ENCODE data around the gene GBA2. TPM values are rescaled to one million over a fixed set of nuclear protein-coding genes. Genes with fewer than 3 reads are reported as not detected.

The GBA2 gene
- total and polyA plus RNA-seq, 8 donors = 63.3 to 113 (median 92.2) TPM

- H3K9me3 ChIP-seq = no peaks in the 10 kb centered on the region
- peaks cover 14 to 19% of the 10 kb centered on the region in 2 donors for H3K4me1 ChIP-seq
- no peaks in the 10 kb centered on the region for H3K36me3 ChIP-seq
- no peak overlapping the region for H3K27ac ChIP-seq
- no peak overlapping the region for H3K4me3 ChIP-seq
- no peaks in the 10 kb centered on the region for H3K27me3 ChIP-seq
- TF ChIP-seq CTCF (IDR thresholded peaks at IDR 0.05) = no peak
- intact Hi-C loops (cut with DNase I) = no loop called here
- ATAC-seq (no peak), DNase-seq (no peak)
Measured at GRCh38 chr9:35769763-35770162, 20.7 kb upstream of the GBA2 start.

GRCh38 chr9:35767458-35767857 lies 18.4 kb upstream of the GBA2 start:
- intact Hi-C loops (cut with DNase I) = no loop called here
- peaks cover 14 to 19% of the 10 kb centered on the region in 2 donors for H3K4me1 ChIP-seq
- TF ChIP-seq CTCF (IDR thresholded peaks at IDR 0.05) = no peak
- H3K27me3 ChIP-seq = no peaks in the 10 kb centered on the region
- H3K27ac ChIP-seq = no peak overlapping the region
- no peaks in the 10 kb centered on the region for H3K9me3 ChIP-seq
- ATAC-seq (no peak), DNase-seq (no peak)
- H3K36me3 ChIP-seq = no peaks in the 10 kb centered on the region
- no peak overlapping the region for H3K4me3 ChIP-seq

- DNase-seq = no peak
- no peak for ATAC-seq
- H3K27me3 ChIP-seq = no peaks in the 10 kb centered on the region
- intact Hi-C loops (cut with DNase I) = no loop called here
- no peak for TF ChIP-seq CTCF (IDR thresholded peaks at IDR 0.05)
- H3K9me3 ChIP-seq = no peaks in the 10 kb centered on the region
- no peaks in the 10 kb centered on the region for H3K36me3 ChIP-seq
- H3K27ac ChIP-seq = no peak overlapping the region
- H3K4me3 ChIP-seq = no peak overlapping the region
- peaks cover 14 to 16% of the 10 kb centered on the region in 2 donors for H3K4me1 ChIP-seq
Measured at GRCh38 chr9:35766997-35767396, 18.0 kb upstream of the GBA2 start.

- DNase-seq (no peak), ATAC-seq (no peak)
- Histone ChIP-seq H3K4me3 (no peak overlapping the region), H3K4me1 (peaks cover 0 to 5% of the 10 kb centered on the region in 2 donors), H3K36me3 (no peaks in the 10 kb centered on the region), H3K27ac (no peak overlapping the region), H3K9me3 (no peaks in the 10 kb centered on the region), H3K27me3 (no peaks in the 10 kb centered on the region)
- intact Hi-C loops (cut with DNase I) = no loop called here
- TF ChIP-seq CTCF (IDR thresholded peaks at IDR 0.05) = no peak
Measured at GRCh38 chr9:35763803-35764202, 14.8 kb upstream of the GBA2 start.

GRCh38 chr9:35763181-35763580 lies 14.2 kb upstream of the GBA2 start:
- Histone ChIP-seq H3K27ac (no peak overlapping the region), H3K36me3 (no peaks in the 10 kb centered on the region), H3K4me1 (peaks cover 0 to 11% of the 10 kb centered on the region in 2 donors), H3K4me3 (no peak overlapping the region), H3K27me3 (no peaks in the 10 kb centered on the region), H3K9me3 (no peaks in the 10 kb centered on the region)
- intact Hi-C loops (cut with DNase I) = no loop called here
- TF ChIP-seq CTCF (IDR thresholded peaks at IDR 0.05) = no peak
- DNase-seq = no peak
- ATAC-seq = no peak
